ENCODE measurements around the gene GOLPH3L. TPM values are rescaled to one million over a fixed set of nuclear protein-coding genes. Genes with fewer than 3 reads are reported as not detected.
"Not testable (repeated sequence)": the region's sequence is repeated elsewhere in the genome, so short reads cannot be mapped to it uniquely, and the experiment has no call there.

The GOLPH3L gene
- total and polyA plus RNA-seq, 7 donors, result 6.6 to 27.5 (median 12.1) TPM

DNA sequence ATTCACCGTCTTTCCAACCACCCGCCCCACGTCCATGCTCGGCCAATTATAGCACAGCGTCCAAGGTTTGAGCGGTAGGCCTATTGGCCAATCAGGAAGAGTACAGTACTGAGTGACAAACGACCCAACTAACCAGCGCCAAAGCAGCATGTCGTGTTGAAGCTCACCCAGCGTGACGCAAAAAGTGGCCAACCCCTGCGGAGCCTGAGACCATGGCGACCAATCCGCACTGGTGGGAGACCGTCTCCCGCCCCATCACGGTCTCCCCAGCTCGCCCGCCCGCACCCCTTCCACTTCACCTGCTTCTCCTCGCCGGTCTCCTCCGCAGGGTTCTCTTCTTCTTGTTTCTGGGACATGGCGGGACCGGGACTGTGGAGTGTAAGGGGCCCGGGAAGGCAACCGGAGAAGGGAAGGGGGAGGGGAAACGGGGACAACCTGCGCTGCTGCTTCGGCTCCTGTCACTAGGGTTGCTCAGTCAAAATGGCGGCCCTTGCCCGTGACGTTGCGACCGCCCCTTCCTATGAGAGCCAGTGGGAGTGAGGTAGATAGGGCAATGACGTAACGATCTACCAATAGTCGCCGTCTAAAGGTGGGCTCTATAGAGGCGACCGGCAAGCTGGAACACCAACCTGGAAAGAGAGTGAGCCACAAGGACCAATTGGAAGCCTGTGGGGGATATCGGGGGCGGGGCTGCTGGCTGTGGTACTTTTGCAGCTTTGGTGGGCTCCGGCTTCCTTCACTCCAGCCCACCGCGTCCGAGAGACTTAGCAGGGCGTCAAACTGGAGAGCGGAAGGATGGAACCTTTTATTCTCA is 67.6 kb downstream of the GOLPH3L start, which contains the start of gene ENSA:
Gene ENSA, minus strand, starts transcription at position 498 of the 814 bp plus-strand sequence. Its CDS starts 142 bp downstream, at position 356.
- peaks cover 30% of the 10 kb centered on the region for H3K4me1 ChIP-seq
- H3K27me3 ChIP-seq (ENCODE audit: insufficient read depth in 3 of 3, low read length in 2 of 3), result no peaks in the 10 kb centered on the region
- intact Hi-C loops (cut with DNase I), result loop anchor here (2.0 to 10.0 kb wide), 3 partner anchors 69 to 155 kb away; partner anchors contain the start of gene TARS2 (in 1 of the 2)
- peaks cover 8 to 36% of the 10 kb centered on the region in 2 donors for H3K36me3 ChIP-seq (ENCODE audit: insufficient read depth in 1 of 2, low read depth in 1 of 2)
- TF ChIP-seq, protein P1, sequence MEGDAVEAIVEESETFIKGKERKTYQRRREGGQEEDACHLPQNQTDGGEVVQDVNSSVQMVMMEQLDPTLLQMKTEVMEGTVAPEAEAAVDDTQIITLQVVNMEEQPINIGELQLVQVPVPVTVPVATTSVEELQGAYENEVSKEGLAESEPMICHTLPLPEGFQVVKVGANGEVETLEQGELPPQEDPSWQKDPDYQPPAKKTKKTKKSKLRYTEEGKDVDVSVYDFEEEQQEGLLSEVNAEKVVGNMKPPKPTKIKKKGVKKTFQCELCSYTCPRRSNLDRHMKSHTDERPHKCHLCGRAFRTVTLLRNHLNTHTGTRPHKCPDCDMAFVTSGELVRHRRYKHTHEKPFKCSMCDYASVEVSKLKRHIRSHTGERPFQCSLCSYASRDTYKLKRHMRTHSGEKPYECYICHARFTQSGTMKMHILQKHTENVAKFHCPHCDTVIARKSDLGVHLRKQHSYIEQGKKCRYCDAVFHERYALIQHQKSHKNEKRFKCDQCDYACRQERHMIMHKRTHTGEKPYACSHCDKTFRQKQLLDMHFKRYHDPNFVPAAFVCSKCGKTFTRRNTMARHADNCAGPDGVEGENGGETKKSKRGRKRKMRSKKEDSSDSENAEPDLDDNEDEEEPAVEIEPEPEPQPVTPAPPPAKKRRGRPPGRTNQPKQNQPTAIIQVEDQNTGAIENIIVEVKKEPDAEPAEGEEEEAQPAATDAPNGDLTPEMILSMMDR (IDR thresholded peaks at IDR 0.05), result no peak
- 0 to 1% (median 0%) methylated on average over 46 to 49 of the region's 49 CpGs for WGBS, 3 donors
- H3K4me3 ChIP-seq, result peak within 1 kb of the TSS; percentile 77
- ATAC-seq (peak; percentile 93 to 96 (median 94)), DNase-seq (peak; percentile 97 to 99)
- H3K9me3 ChIP-seq, result no peaks in the 10 kb centered on the region
- H3K27ac ChIP-seq, result peak within 1 kb of the TSS; percentile 93

DNA sequence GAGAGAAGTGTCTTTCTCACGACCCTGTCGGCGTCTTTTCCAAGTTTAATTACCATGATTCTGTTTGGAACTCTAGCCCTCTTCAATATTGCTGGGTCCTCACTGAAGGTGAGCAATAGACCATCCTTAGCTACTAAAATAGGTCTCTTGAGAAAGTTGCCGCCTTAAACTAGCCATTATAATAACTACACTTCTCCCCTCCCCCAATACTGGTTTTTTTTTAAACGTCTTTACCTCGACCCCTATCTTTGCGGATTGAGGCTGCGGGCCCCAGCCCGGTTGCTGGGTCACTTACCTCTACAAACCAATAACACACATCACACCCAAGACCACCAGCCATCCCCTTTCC is 68.2 kb downstream of the GOLPH3L start:
- no peaks in the 10 kb centered on the region for H3K27me3 ChIP-seq (ENCODE audit: insufficient read depth in 3 of 3, low read length in 2 of 3)
- 1 to 2% (median 1%) methylated on average over 9 of the region's 9 CpGs for WGBS, 3 donors
- peaks cover 10 to 41% of the 10 kb centered on the region in 2 donors for H3K36me3 ChIP-seq (ENCODE audit: insufficient read depth in 1 of 2, low read depth in 1 of 2)
- TF ChIP-seq, protein P1 (IDR thresholded peaks at IDR 0.05), result no peak
- peaks cover 30% of the 10 kb centered on the region for H3K4me1 ChIP-seq
- peak overlapping the region; percentile 77 for H3K4me3 ChIP-seq
- H3K27ac ChIP-seq, result peak overlapping the region; percentile 93
- intact Hi-C loops (cut with DNase I), result loop anchor here (2.0 to 10.0 kb wide), 3 partner anchors 68 to 154 kb away; partner anchors contain the start of gene TARS2 (in 1 of the 2)
- ATAC-seq, result no peak
- no peaks in the 10 kb centered on the region for H3K9me3 ChIP-seq
- DNase-seq, result no peak

DNA sequence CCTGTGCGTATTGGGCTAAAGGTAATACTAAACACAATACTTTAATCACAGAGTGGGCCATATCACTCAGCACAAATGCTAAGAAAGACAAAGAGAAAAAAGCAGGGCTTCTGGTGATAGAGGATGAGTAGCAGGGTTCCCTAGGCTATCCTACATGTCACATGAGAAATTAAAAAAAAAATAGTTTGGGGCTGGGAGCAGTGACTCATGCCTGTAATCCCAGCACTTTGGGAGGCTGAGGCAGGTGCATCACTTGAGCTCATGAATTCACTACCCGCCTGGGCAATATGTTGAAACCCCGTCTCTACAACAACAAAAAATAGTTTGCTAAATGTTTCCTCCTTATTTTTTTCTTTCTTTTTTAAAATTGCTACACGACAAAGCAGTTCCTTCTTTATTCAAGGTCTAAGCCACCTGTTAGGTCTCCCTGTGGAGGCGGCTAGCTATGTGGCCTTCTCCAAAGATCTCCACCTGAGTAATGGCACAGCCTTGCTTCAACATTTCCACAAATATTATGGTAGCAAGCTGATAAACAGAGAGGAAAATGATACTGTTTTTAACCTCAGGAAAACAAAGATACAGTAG is 69.0 kb downstream of the GOLPH3L start:
- WGBS, 3 donors, result 70 to 82% (median 73%) methylated on average over 5 of the region's 5 CpGs
- TF ChIP-seq, protein P1 (IDR thresholded peaks at IDR 0.05), result no peak
- peak overlapping the region; percentile 77 for H3K4me3 ChIP-seq
- ATAC-seq (peak in 1 of 4 donors; percentile 35), DNase-seq (no peak)
- H3K36me3 ChIP-seq (ENCODE audit: insufficient read depth in 1 of 2, low read depth in 1 of 2), result peaks cover 12 to 50% of the 10 kb centered on the region in 2 donors
- H3K4me1 ChIP-seq, result peaks cover 31% of the 10 kb centered on the region
- peak overlapping the region; percentile 93 for H3K27ac ChIP-seq
- H3K9me3 ChIP-seq, result no peaks in the 10 kb centered on the region
- intact Hi-C loops (cut with DNase I), result loop anchor here (2.0 to 10.0 kb wide), 3 partner anchors 67 to 153 kb away; partner anchors contain the start of gene TARS2 (in 1 of the 2)
- no peaks in the 10 kb centered on the region for H3K27me3 ChIP-seq (ENCODE audit: insufficient read depth in 3 of 3, low read length in 2 of 3)

DNA sequence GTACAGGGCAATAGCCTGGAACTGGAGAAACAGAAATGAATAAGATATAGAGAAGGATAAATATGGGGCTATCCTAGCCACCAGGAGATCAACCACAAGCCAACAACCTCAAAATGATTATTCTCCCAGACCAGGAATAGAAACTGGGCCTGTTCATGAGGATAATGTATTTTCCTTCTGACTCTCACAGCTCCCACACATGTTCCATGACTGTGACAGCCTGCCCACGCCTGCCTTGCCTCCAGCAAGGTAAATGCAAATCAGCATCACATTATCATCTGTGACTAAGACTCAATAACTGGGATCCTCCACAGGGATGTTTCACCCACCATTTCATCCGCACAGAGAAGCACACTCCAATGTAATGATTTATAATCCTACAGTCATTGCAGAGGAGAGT is 70.8 kb downstream of the GOLPH3L start:
- Histone ChIP-seq H3K4me3 (no peak overlapping the region), H3K27me3 (ENCODE audit: insufficient read depth in 3 of 3, low read length in 2 of 3) (no peaks in the 10 kb centered on the region), H3K27ac (no peak overlapping the region), H3K9me3 (no peaks in the 10 kb centered on the region), H3K4me1 (peaks cover 46% of the 10 kb centered on the region), H3K36me3 (ENCODE audit: insufficient read depth in 1 of 2, low read depth in 1 of 2) (peaks cover 12 to 60% of the 10 kb centered on the region in 2 donors)
- TF ChIP-seq, protein P1 (IDR thresholded peaks at IDR 0.05), result no peak
- intact Hi-C loops (cut with DNase I), result loop anchor here (10.0 kb wide), 2 partner anchors 141 to 151 kb away; partner anchors contain the start of gene TARS2 (in 1 of the 2)
- 86 to 91% (median 88%) methylated on average over 2 of the region's 2 CpGs for WGBS, 3 donors
- no peak for ATAC-seq
- no peak for DNase-seq

DNA sequence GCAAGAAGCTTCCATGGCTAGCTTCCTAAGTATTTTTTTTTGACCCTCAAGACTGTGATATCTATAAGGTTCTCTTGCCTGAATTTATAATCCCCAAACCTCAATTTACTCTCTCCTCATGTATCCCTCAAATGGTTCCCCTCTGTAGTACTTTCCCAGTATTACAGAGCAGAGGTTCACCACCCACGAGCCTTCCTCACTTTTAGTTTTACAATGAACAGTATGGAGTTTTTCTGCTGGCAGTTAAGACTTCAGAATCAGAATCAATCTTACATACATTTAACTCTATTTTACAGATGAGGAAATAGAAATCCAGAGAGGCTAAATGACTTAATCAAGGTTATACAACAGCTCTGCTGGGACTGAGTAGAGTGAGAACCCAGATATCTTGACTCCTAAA is 72.4 kb downstream of the GOLPH3L start:
- Histone ChIP-seq H3K4me1 (peaks cover 50% of the 10 kb centered on the region), H3K36me3 (ENCODE audit: insufficient read depth in 1 of 2, low read depth in 1 of 2) (peaks cover 12 to 65% of the 10 kb centered on the region in 2 donors)
- not testable (repeated sequence) for H3K27ac ChIP-seq; H3K9me3 ChIP-seq; H3K4me3 ChIP-seq; H3K27me3 ChIP-seq (ENCODE audit: insufficient read depth in 3 of 3, low read length in 2 of 3); ATAC-seq; DNase-seq
- 90 to 94% (median 91%) methylated on average over 1 of the region's 1 CpG for WGBS, 3 donors
- intact Hi-C loops (cut with DNase I), result loop anchor here (5.0 to 10.0 kb wide), 3 partner anchors 47 to 150 kb away; partner anchors contain the start of genes MCL1 (in 2 of the 2) and TARS2 (in 1 of the 2)

DNA sequence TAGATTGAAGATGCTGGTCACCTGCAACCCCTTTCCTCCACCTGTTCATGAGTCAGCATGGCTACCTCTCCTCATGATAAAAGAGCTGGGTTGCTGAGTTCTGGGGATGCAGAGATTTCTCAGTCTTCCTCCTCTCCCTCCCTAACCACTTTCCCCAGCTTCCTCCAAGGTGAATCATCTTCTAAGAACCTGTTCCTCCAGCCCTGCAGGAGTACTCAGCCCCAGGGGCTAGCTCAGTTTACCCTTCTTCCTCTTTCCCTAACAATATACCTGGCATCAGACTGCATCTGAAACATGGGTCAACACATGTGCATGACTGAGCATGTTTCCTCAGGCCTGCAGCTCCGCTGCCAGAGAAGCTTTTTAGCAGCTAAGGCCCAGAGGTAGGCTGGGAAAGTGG is 72.8 kb downstream of the GOLPH3L start:
- DNase-seq; H3K9me3 ChIP-seq; ATAC-seq; H3K27me3 ChIP-seq (ENCODE audit: insufficient read depth in 3 of 3, low read length in 2 of 3); H3K4me3 ChIP-seq; H3K27ac ChIP-seq: not testable (repeated sequence)
- 78 to 100% (median 80%) methylated on average over 1 of the region's 1 CpG for WGBS, 3 donors
- intact Hi-C loops (cut with DNase I), result loop anchor here (5.0 to 10.0 kb wide), 3 partner anchors 47 to 149 kb away; partner anchors contain the start of genes MCL1 (in 2 of the 2) and TARS2 (in 1 of the 2)
- H3K36me3 ChIP-seq (ENCODE audit: insufficient read depth in 1 of 2, low read depth in 1 of 2), result peaks cover 12 to 68% of the 10 kb centered on the region in 2 donors
- H3K4me1 ChIP-seq, result peaks cover 55% of the 10 kb centered on the region

Measured in psoas muscle (tissue), 8 donors.